IPS-18c (cell line): Measurements from ENCODE around the gene C19orf12.
"Not testable (repeated sequence)": the region's sequence is repeated elsewhere in the genome, so short reads cannot be mapped to it uniquely, and the experiment has no call there.

Experiments
- H3K4me3 ChIP-seq: 2 replicates; pipeline ENCODE4 v1.7.0; 2013; ENCODE audit warnings: low read depth, mild to moderate bottlenecking, low read length, moderate library complexity; ENCODE audit not compliant: insufficient read depth
- H3K9me3 ChIP-seq: one replicate; pipeline ENCODE4 v1.6.1; 2013; ENCODE audit warnings: mild to moderate bottlenecking, low read length, moderate library complexity; ENCODE audit not compliant: control insufficient read depth, insufficient read depth

C19orf12 gene

GRCh38 chr19:29672933-29673336 is 42.1 kb downstream of the C19orf12 start:
- H3K4me3 ChIP-seq = no peak overlapping the region

GRCh38 chr19:29672319-29672932 is 42.6 kb downstream of the C19orf12 start:
- H3K4me3 ChIP-seq = no peak overlapping the region

More at GRCh38 chr19:29672933-29673336, 42.1 kb downstream of the C19orf12 start:
- peaks cover 2% of the 10 kb centered on the region for H3K9me3 ChIP-seq

GRCh38 chr19:29671393-29672160 is 43.5 kb downstream of the C19orf12 start:
- no peak overlapping the region for H3K4me3 ChIP-seq
- peaks cover 2% of the 10 kb centered on the region for H3K9me3 ChIP-seq

More at GRCh38 chr19:29672319-29672932, 42.6 kb downstream of the C19orf12 start:
- peaks cover 2% of the 10 kb centered on the region for H3K9me3 ChIP-seq

- not testable (repeated sequence) for H3K4me3 ChIP-seq, H3K9me3 ChIP-seq
Measured at GRCh38 chr19:29671026-29671392, 44.1 kb downstream of the C19orf12 start.

- H3K9me3 ChIP-seq = peaks cover 6% of the 10 kb centered on the region
- no peak overlapping the region for H3K4me3 ChIP-seq
Measured at GRCh38 chr19:29670255-29670654, 44.8 kb downstream of the C19orf12 start.

GRCh38 chr19:29668746-29669609 is 46.1 kb downstream of the C19orf12 start:
- Histone ChIP-seq H3K4me3 (no peak overlapping the region), H3K9me3 (peaks cover 4% of the 10 kb centered on the region)

GRCh38 chr19:29667901-29668341 is 47.1 kb downstream of the C19orf12 start:
- Histone ChIP-seq H3K4me3 (no peak overlapping the region), H3K9me3 (peaks cover 4% of the 10 kb centered on the region)

- peaks cover 4% of the 10 kb centered on the region for H3K9me3 ChIP-seq
- H3K4me3 ChIP-seq = no peak overlapping the region
Measured at GRCh38 chr19:29667387-29667783, 47.7 kb downstream of the C19orf12 start.

GRCh38 chr19:29666578-29667386 is 48.3 kb downstream of the C19orf12 start:
- Histone ChIP-seq H3K9me3 (peaks cover 4% of the 10 kb centered on the region), H3K4me3 (peak overlapping the region; percentile 81; the same call in 1 of the 2 replicates)

- H3K9me3 ChIP-seq = peaks cover 4% of the 10 kb centered on the region
- peak overlapping the region; percentile 81 for H3K4me3 ChIP-seq
Measured at GRCh38 chr19:29665826-29666577, 49.1 kb downstream of the C19orf12 start.

- H3K4me3 ChIP-seq = peak within 1 kb of the TSS; percentile 81
- peaks cover 4% of the 10 kb centered on the region for H3K9me3 ChIP-seq
Measured at GRCh38 chr19:29665215-29665825, 49.7 kb downstream of the C19orf12 start, which contains the start of gene PLEKHF1. Gene PLEKHF1 (plus strand): TSS chr19:29665461. CDS start chr19:29673840, 8,379 bp downstream.

GRCh38 chr19:29664753-29665214 is 50.3 kb downstream of the C19orf12 start:
- H3K4me3 ChIP-seq = peak overlapping the region; percentile 81; the same call in 1 of the 2 replicates
- H3K9me3 ChIP-seq = peaks cover 4% of the 10 kb centered on the region

GRCh38 chr19:29663861-29664752 is 51.0 kb downstream of the C19orf12 start:
- Histone ChIP-seq H3K9me3 (peaks cover 4% of the 10 kb centered on the region), H3K4me3 (no peak overlapping the region)

GRCh38 chr19:29662604-29663404 is 52.3 kb downstream of the C19orf12 start:
- Histone ChIP-seq H3K4me3 (no peak overlapping the region), H3K9me3 (peaks cover 4% of the 10 kb centered on the region)
